ENCODE results near the gene SURF2.
"Not testable (repeated sequence)": the region's sequence is repeated elsewhere in the genome, so short reads cannot be mapped to it uniquely, and the experiment has no call there.

The SURF2 gene

GRCh38 chr9:133356391-133357091 lies at the start of gene SURF2, which contains the start of gene SURF1:
Gene SURF2, plus strand, starts transcription at chr9:133356550. Its CDS starts 43 bp downstream, at chr9:133356593.
Gene SURF1, minus strand, starts transcription at chr9:133356487. Its CDS starts 34 bp downstream, at chr9:133356453.
- peak; percentile 95 for DNase-seq

GRCh38 chr9:133307301-133307700 lies 49.0 kb upstream of the SURF2 start:
- DNase-seq = no peak

- DNase-seq = no peak
Measured at GRCh38 chr9:133309608-133310007, 46.7 kb upstream of the SURF2 start.

GRCh38 chr9:133315997-133316396 lies 40.4 kb upstream of the SURF2 start:
- DNase-seq = no peak

GRCh38 chr9:133317551-133317950 lies 38.8 kb upstream of the SURF2 start:
- not testable (repeated sequence) for DNase-seq

GRCh38 chr9:133320421-133320881 lies 35.9 kb upstream of the SURF2 start:
- DNase-seq = no peak

- DNase-seq = no peak
Measured at GRCh38 chr9:133321411-133321935, 34.9 kb upstream of the SURF2 start.

- no peak for DNase-seq
Measured at GRCh38 chr9:133322701-133323100, 33.6 kb upstream of the SURF2 start.

- no peak for DNase-seq
Measured at GRCh38 chr9:133323211-133323610, 33.1 kb upstream of the SURF2 start.

- no peak for DNase-seq
Measured at GRCh38 chr9:133323991-133324703, 32.2 kb upstream of the SURF2 start.

GRCh38 chr9:133327021-133327420 lies 29.3 kb upstream of the SURF2 start:
- DNase-seq = not testable (repeated sequence)

GRCh38 chr9:133327834-133328484 lies 28.4 kb upstream of the SURF2 start:
- DNase-seq = no peak

- not testable (repeated sequence) for DNase-seq
Measured at GRCh38 chr9:133329306-133330156, 26.8 kb upstream of the SURF2 start.

- no peak for DNase-seq
Measured at GRCh38 chr9:133331221-133331620, 25.1 kb upstream of the SURF2 start.

GRCh38 chr9:133331641-133332380 lies 24.5 kb upstream of the SURF2 start:
- no peak for DNase-seq

- no peak for DNase-seq
Measured at GRCh38 chr9:133332381-133332730, 24.0 kb upstream of the SURF2 start.

GRCh38 chr9:133333011-133333410 lies 23.3 kb upstream of the SURF2 start:
- no peak for DNase-seq

GRCh38 chr9:133333566-133333965 lies 22.8 kb upstream of the SURF2 start:
- no peak for DNase-seq

- no peak for DNase-seq
Measured at GRCh38 chr9:133334161-133334560, 22.2 kb upstream of the SURF2 start.

GRCh38 chr9:133334888-133335287 lies 21.5 kb upstream of the SURF2 start:
- DNase-seq = not testable (repeated sequence)

- peak; percentile 98 for DNase-seq
Measured at GRCh38 chr9:133335924-133336811, 20.2 kb upstream of the SURF2 start, which contains the start of gene SURF6. Gene SURF6, minus strand, starts transcription at chr9:133336188. Its CDS starts 56 bp downstream, at chr9:133336132.

Measured in NCI-H2171 (cell line).